H1 (cell line): ENCODE results near the gene MOCS1. TPM values are rescaled to one million over a fixed set of nuclear protein-coding genes. Genes with fewer than 3 reads are reported as not detected.

ENCODE experiments used
- CTCF ChIA-PET: fragments of 300-600 bp; sonication (Branson Sonifier 250); formaldehyde crosslinking; loops from one replicate; lab custom pipeline; 2021; ENCODE audit not compliant: partially characterized antibody; lab: Charles Lee
- POLR2A ChIA-PET: fragments of 300-600 bp; sonication (Branson Sonifier 250); formaldehyde crosslinking; loops from one replicate; lab custom pipeline; 2021; ENCODE audit warnings: inconsistent platforms; ENCODE audit not compliant: partially characterized antibody; lab: Charles Lee
- DNase-seq, 2 experiments: peaks; one replicate each; pipeline versions ENCODE4 v3.0.0 to v3.0.0-alpha.2; 2010 to 2022; ENCODE audit warnings: low spot score in 2 of 2, low read depth in 1 of 2, mixed read lengths in 1 of 2
- FAIRE-seq: peaks from 2 replicates; lab custom pipeline; 2011; peaks lifted over from hg19 to GRCh38; lab: Jason Lieb, UNC
- H2AFZ ChIP-seq: 2 replicates; pipeline ENCODE4 v1.8.1; 2012; ENCODE audit warnings: low read length, inconsistent platforms
- H2AK5ac ChIP-seq: 2 replicates; pipeline ENCODE4 v1.6.1; 2013; ENCODE audit warnings: low read depth, low read length
- H2BK120ac ChIP-seq: replicated peaks from 2 replicates; pipeline ENCODE3; 2013; ENCODE audit warnings: low read depth, low read length, inconsistent platforms
- H2BK12ac ChIP-seq: 2 replicates; pipeline ENCODE4 v1.6.1; 2013; ENCODE audit warnings: low read depth, low read length
- H2BK15ac ChIP-seq: 2 replicates; pipeline ENCODE4 v1.6.1; 2013; ENCODE audit warnings: low read length
- H2BK20ac ChIP-seq: 2 replicates; pipeline ENCODE4 v1.6.1; 2013; ENCODE audit warnings: low read length
- H2BK5ac ChIP-seq: 2 replicates; pipeline ENCODE4 v1.6.1; 2013; ENCODE audit warnings: low read depth, low read length
- H3K14ac ChIP-seq: 2 replicates; pipeline ENCODE4 v1.6.1; 2013; ENCODE audit warnings: inconsistent platforms; ENCODE audit not compliant: insufficient read length
- H3K18ac ChIP-seq: 2 replicates; pipeline ENCODE4 v1.6.1; 2013; ENCODE audit warnings: low read length; ENCODE audit errors: extremely low read depth
- H3K23ac ChIP-seq: 2 replicates; pipeline ENCODE4 v1.6.1; 2013; ENCODE audit warnings: inconsistent platforms; ENCODE audit not compliant: insufficient read length
- H3K23me2 ChIP-seq: 2 replicates; pipeline ENCODE4 v1.6.1; 2013; ENCODE audit warnings: low read depth, low read length
- H3K27ac ChIP-seq: 2 replicates; pipeline ENCODE4 v1.6.1; 2011; ENCODE audit warnings: low read depth, low read length, inconsistent platforms
- H3K27me3 ChIP-seq, 4 experiments: replicated peaks in 1 of 4; 1 replicate in 1 of 4; 2 replicates in 3 of 4; pipeline versions ENCODE4 v1.6.1 to v1.8.1; 2011 to 2013; ENCODE audit warnings: low read length in 3 of 4, mild to moderate bottlenecking in 3 of 4, inconsistent platforms in 2 of 4, mixed read lengths in 2 of 4, moderate library complexity in 1 of 4; ENCODE audit not compliant: control insufficient read depth in 3 of 4, insufficient read depth in 3 of 4; ENCODE audit errors: extremely low read depth in 1 of 4
- H3K36me3 ChIP-seq, 4 experiments: 2 replicates each; pipeline versions ENCODE4 v1.6.1 to v1.8.1; 2011 to 2013; ENCODE audit warnings: mild to moderate bottlenecking in 4 of 4, low read length in 3 of 4, moderate library complexity in 2 of 4, control low read depth in 1 of 4, inconsistent platforms in 1 of 4; ENCODE audit not compliant: insufficient read depth in 4 of 4, control insufficient read depth in 2 of 4
- H3K4ac ChIP-seq: replicated peaks from 2 replicates; pipeline ENCODE3; 2013; ENCODE audit warnings: low read length, low read depth, mixed read lengths, inconsistent platforms; ENCODE audit not compliant: insufficient read length
- H3K4me1 ChIP-seq, 4 experiments: replicated peaks in 1 of 4; 1 replicate in 1 of 4; 2 replicates in 3 of 4; pipeline versions ENCODE4 v1.6.1 to v1.8.1; 2011 to 2013; ENCODE audit warnings: low read length in 3 of 4, inconsistent platforms in 2 of 4, mixed read lengths in 1 of 4; ENCODE audit not compliant: insufficient read depth in 4 of 4, control insufficient read depth in 3 of 4
- H3K4me2 ChIP-seq, 2 experiments: 2 replicates each; pipeline versions ENCODE4 v1.6.1 to v1.8.1; 2011 to 2013; ENCODE audit warnings: low read depth in 2 of 2, low read length in 2 of 2, control low read depth in 1 of 2, inconsistent platforms in 1 of 2, mild to moderate bottlenecking in 1 of 2; ENCODE audit not compliant: insufficient read depth in 1 of 2
- H3K4me3 ChIP-seq, 4 experiments: fragments of 200-600, 300-600 bp in 1 of 4; sonication (generic), shearing (Covaris generic), sonication (Bioruptor Twin) in 1 of 4; 2 replicates each; pipeline versions ENCODE4 v1.5.1 to v1.8.1; 2011 to 2016; ENCODE audit warnings: low read length in 4 of 4, low read depth in 3 of 4, control low read depth in 2 of 4, inconsistent platforms in 2 of 4, mild to moderate bottlenecking in 2 of 4, mixed read lengths in 1 of 4, moderate library complexity in 1 of 4; ENCODE audit not compliant: insufficient read depth in 2 of 4; ENCODE audit errors: extremely low read depth in 1 of 4
- H3K56ac ChIP-seq: replicated peaks from 2 replicates; pipeline ENCODE3; 2013; ENCODE audit warnings: low read depth, mild to moderate bottlenecking, mixed read lengths, low read length, inconsistent platforms; ENCODE audit not compliant: insufficient read length
- H3K79me1 ChIP-seq: 2 replicates; pipeline ENCODE4 v1.6.1; 2013; ENCODE audit warnings: low read depth, low read length, control low read depth
- H3K79me2 ChIP-seq, 2 experiments: 2 replicates each; pipeline versions ENCODE4 v1.6.1 to v1.8.1; 2012 to 2013; ENCODE audit warnings: low read length in 2 of 2, mild to moderate bottlenecking in 2 of 2, inconsistent platforms in 1 of 2; ENCODE audit not compliant: insufficient read depth in 2 of 2, control insufficient read depth in 1 of 2
- H3K9ac ChIP-seq, 4 experiments: replicated peaks in 1 of 4; 1 replicate in 1 of 4; 2 replicates in 3 of 4; pipeline versions ENCODE4 v1.6.1 to v1.8.1; 2011 to 2013; ENCODE audit warnings: low read depth in 3 of 4, low read length in 3 of 4, control low read depth in 2 of 4, mild to moderate bottlenecking in 2 of 4, moderate library complexity in 2 of 4, inconsistent platforms in 1 of 4; ENCODE audit errors: extremely low read depth in 1 of 4
- H3K9me3 ChIP-seq, 2 experiments: 2 replicates each; pipeline versions ENCODE4 v1.6.1 to v1.8.1; 2012 to 2013; ENCODE audit warnings: mild to moderate bottlenecking in 2 of 2, moderate library complexity in 2 of 2, control low read depth in 1 of 2, inconsistent platforms in 1 of 2, low read depth in 1 of 2, low read length in 1 of 2, mixed read lengths in 1 of 2; ENCODE audit not compliant: insufficient read depth in 2 of 2
- H4K20me1 ChIP-seq, 2 experiments: replicated peaks in 1 of 2; 2 replicates each; pipeline versions ENCODE3 to v1.8.1; 2011 to 2013; ENCODE audit warnings: inconsistent platforms in 2 of 2, low read length in 2 of 2, mild to moderate bottlenecking in 1 of 2; ENCODE audit not compliant: insufficient read depth in 2 of 2, control insufficient read depth in 1 of 2
- H4K5ac ChIP-seq: 2 replicates; pipeline ENCODE4 v1.6.1; 2013; ENCODE audit warnings: low read length, low read depth, mixed read lengths, inconsistent platforms; ENCODE audit not compliant: insufficient read length
- H4K8ac ChIP-seq: 2 replicates; pipeline ENCODE4 v1.8.0; 2013; ENCODE audit warnings: mild to moderate bottlenecking, moderate library complexity, low read length, inconsistent platforms; ENCODE audit not compliant: insufficient read depth; ENCODE audit errors: extremely low read depth
- H4K91ac ChIP-seq: replicated peaks from 2 replicates; pipeline ENCODE3; 2013; ENCODE audit warnings: low read length, mixed read lengths, inconsistent platforms; ENCODE audit not compliant: insufficient read length
- BACH1 ChIP-seq: IDR thresholded peaks from 2 replicates; pipeline ENCODE4 v1.6.1; 2012; ENCODE audit warnings: low read length, improper control_type of control experiment
- BCL11A ChIP-seq, 2 experiments: IDR thresholded peaks; one replicate each; pipeline ENCODE4 v1.6.1; 2011; ENCODE audit warnings: low read depth in 2 of 2, low read length in 2 of 2, mild to moderate bottlenecking in 2 of 2
- BRCA1 ChIP-seq: IDR thresholded peaks from 2 replicates; pipeline ENCODE4 v1.6.1; 2012; ENCODE audit warnings: low read depth, low read length, improper control_type of control experiment
- EP300 ChIP-seq, 2 experiments: IDR thresholded peaks; 1 replicate in 1 of 2; 2 replicates in 1 of 2; pipeline ENCODE4 v1.6.1; 2011 to 2012; ENCODE audit warnings: low read depth in 2 of 2, low read length in 2 of 2, mild to moderate bottlenecking in 2 of 2, borderline replicate concordance in 1 of 2, inconsistent platforms in 1 of 2, moderate library complexity in 1 of 2
- HDAC2 ChIP-seq, 2 experiments: fragments of 300-600 bp in 1 of 2; sonication (generic) in 1 of 2; IDR thresholded peaks; 2 replicates each; pipeline ENCODE4 v1.6.1; 2011 to 2012; ENCODE audit warnings: low read depth in 2 of 2, low read length in 2 of 2, mild to moderate bottlenecking in 2 of 2, moderate library complexity in 2 of 2, borderline replicate concordance in 1 of 2, inconsistent platforms in 1 of 2
- RAD21 ChIP-seq, 2 experiments: IDR thresholded peaks in 1 of 2; conservative IDR thresholded peaks in 1 of 2; 2 replicates each; pipeline ENCODE4 v1.6.1; 2011; ENCODE audit warnings: low read depth in 2 of 2, low read length in 2 of 2, improper control_type of control experiment in 1 of 2, inconsistent platforms in 1 of 2, mild to moderate bottlenecking in 1 of 2, moderate library complexity in 1 of 2
- RBBP5 ChIP-seq: IDR thresholded peaks from 2 replicates; pipeline ENCODE4 v1.7.1; 2012; ENCODE audit warnings: low read depth, mild to moderate bottlenecking, inconsistent platforms, low read length, moderate library complexity, borderline replicate concordance
- RNF2 ChIP-seq: fragments of 200-900, 300-1000 bp; sonication (generic); IDR thresholded peaks from 2 replicates; pipeline ENCODE4 v1.7.1; 2016; ENCODE audit warnings: borderline replicate concordance, low read depth, mild to moderate bottlenecking, antibody characterized with exemption, low read length; ENCODE audit not compliant: poor library complexity, severe bottlenecking; ENCODE audit errors: missing control alignments
- RXRA ChIP-seq: IDR thresholded peaks from 2 replicates; pipeline ENCODE4 v1.6.1; 2011; ENCODE audit warnings: low read depth, mild to moderate bottlenecking, low read length, moderate library complexity; ENCODE audit not compliant: insufficient read depth
- SP1 ChIP-seq: IDR thresholded peaks from 2 replicates; pipeline ENCODE4 v1.6.1; 2011; ENCODE audit warnings: low read depth, low read length
- SUZ12 ChIP-seq: fragments of 200-600 bp; sonication (generic); IDR thresholded peaks from 2 replicates; pipeline ENCODE4 v1.6.1; 2012; ENCODE audit warnings: mild to moderate bottlenecking, inconsistent platforms, low read length, moderate library complexity, mixed read lengths
- TBP ChIP-seq: IDR thresholded peaks from 2 replicates; pipeline ENCODE4 v1.6.1; 2011; ENCODE audit warnings: low read depth, low read length, improper control_type of control experiment
- TCF12 ChIP-seq: IDR thresholded peaks from 2 replicates; pipeline ENCODE4 v1.6.1; 2011; ENCODE audit warnings: low read depth, mild to moderate bottlenecking, low read length
- YY1 ChIP-seq: IDR thresholded peaks from 2 replicates; pipeline ENCODE4 v1.6.1; 2011; ENCODE audit warnings: low read depth, mild to moderate bottlenecking, low read length
- WGBS, 2 experiments: shearing (Covaris generic) in 1 of 2; methylation state at CpG; one replicate each; pipeline versions ENCODE4 v1.1.6 to v1.1.7; 2013 to 2015; ENCODE audit warnings: low lambda C conversion rate in 2 of 2, mixed read lengths in 2 of 2, inconsistent platforms in 1 of 2, low coverage in 1 of 2, missing lambda C conversion rate in 1 of 2; ENCODE audit not compliant: insufficient replicate concordance in 2 of 2, insufficient coverage in 1 of 2, insufficient read length in 1 of 2; ENCODE audit errors: extremely low coverage in 1 of 2, missing lambda C conversion rate in 1 of 2; 5-methylcytosine and 5-hydroxymethylcytosine counted together
- polyA plus RNA-seq, 7 experiments: library from polyadenylated mRNA; depleted of rRNA in 3 of 7; stranded (reverse) in 5 of 7; unstranded in 2 of 7; fragments of >200 nt in 5 of 7; fragments of 200-250 nt in 2 of 7; gene quantifications; 1 replicate in 5 of 7; 2 replicates in 1 of 7; 4 replicates in 1 of 7; pipeline versions ENCODE4 v1.2.1 to v1.2.3, GENCODE V29; 2011 to 2013; ENCODE audit warnings: missing spikeins in 2 of 7, mixed read lengths in 2 of 7
- total RNA-seq: library from RNA; stranded (reverse); fragmentation: NEBNext Ultra II Directional; extraction: Animal tissue kit (Norgen Biotek cat#: 25700); gene quantifications from 2 replicates; pipeline ENCODE4 v1.2.1, GENCODE V29; 2021

The MOCS1 gene
- total and polyA plus RNA-seq, 2 of the 8 experiments (the other 6 are each of a cell fraction or from before 2014, with no cell fraction given) = 13.4 to 19.7 TPM

DNA sequence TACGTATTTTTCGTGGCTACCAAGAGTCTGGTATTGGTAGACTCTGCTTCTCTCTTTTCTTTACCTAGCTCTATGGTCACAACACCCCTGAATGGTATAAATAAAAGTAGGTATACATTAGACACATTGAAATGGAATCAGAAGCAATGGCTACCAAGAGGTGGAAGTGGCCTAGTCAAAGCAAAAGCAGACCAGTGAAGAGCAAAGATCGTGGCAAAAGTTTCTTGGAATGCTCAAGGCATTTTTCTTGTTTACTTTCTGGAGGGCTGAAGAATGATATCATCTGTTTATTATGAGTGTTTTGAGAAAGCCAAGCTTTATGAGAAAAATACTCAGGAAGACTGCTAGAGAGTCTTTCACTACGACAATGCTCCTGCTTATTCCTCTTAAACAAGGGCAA lies 28.6 kb upstream of the MOCS1 start:
- no peak overlapping the region for H4K8ac ChIP-seq
- H3K4me1 ChIP-seq = no peaks in the 10 kb centered on the region
- DNase-seq = no peak
- H2AFZ ChIP-seq = no peak overlapping the region
- H3K23me2 ChIP-seq = no peaks in the 10 kb centered on the region
- H3K14ac ChIP-seq = no peak overlapping the region
- H3K36me3 ChIP-seq = no peaks in the 10 kb centered on the region
- no peak overlapping the region for H4K91ac ChIP-seq
- ChIA-PET POLR2A (no interaction called here), CTCF (interaction anchor here (1.0 kb wide), 1 partner anchor 19 kb away, joined by 3 read pairs; no protein-coding TSS in a partner anchor)
- H2BK20ac ChIP-seq = no peak overlapping the region
- H3K27me3 ChIP-seq = peaks cover 0 to 2% (median 0%) of the 10 kb centered on the region in 4 experiments; a peak in 1 of 7 replicates
- no peak overlapping the region for H3K4me2 ChIP-seq
- H3K27ac ChIP-seq = no peak overlapping the region
- no peak overlapping the region for H2BK5ac ChIP-seq
- no peaks in the 10 kb centered on the region for H4K20me1 ChIP-seq
- H2BK15ac ChIP-seq = no peak overlapping the region
- H3K9ac ChIP-seq = no peak overlapping the region
- H3K79me2 ChIP-seq = no peaks in the 10 kb centered on the region
- no peak overlapping the region for H2AK5ac ChIP-seq
- no peak for TF ChIP-seq SP1
- TF ChIP-seq HDAC2 (IDR thresholded peaks at IDR 0.05; ENCODE audit: borderline replicate concordance in 1 of 2, low read depth in 2 of 2, low read length in 2 of 2) = no peak
- no peak for TF ChIP-seq RXRA
- no peak for TF ChIP-seq TBP
- TF ChIP-seq SUZ12 = no peak
- no peak for TF ChIP-seq TCF12
- TF ChIP-seq BACH1 = no peak
- no peak for TF ChIP-seq YY1
- no peak for TF ChIP-seq RBBP5
- no peak for TF ChIP-seq BCL11A (IDR thresholded peaks at IDR 0.05; ENCODE audit: low read depth in 2 of 2, low read length in 2 of 2)
- no peak for TF ChIP-seq EP300 (IDR thresholded peaks at IDR 0.05; ENCODE audit: borderline replicate concordance in 1 of 2, low read depth in 2 of 2, low read length in 2 of 2)
- no peak for TF ChIP-seq BRCA1
- no peak for TF ChIP-seq RAD21 (IDR thresholded peaks at IDR 0.05 in 1 of 2, conservative IDR thresholded peaks at IDR 0.05 in 1 of 2; ENCODE audit: low read depth in 2 of 2, low read length in 2 of 2)
- no peak for TF ChIP-seq RNF2
- TF ChIP-seq, all 59 proteins: peak for 0
- Histone ChIP-seq H3K18ac (no peak overlapping the region), H3K23ac (no peak overlapping the region), H3K79me1 (no peaks in the 10 kb centered on the region), H2BK120ac (no peak overlapping the region), H3K4ac (no peak overlapping the region), H3K9me3 (no peaks in the 10 kb centered on the region), H4K5ac (no peak overlapping the region), H3K56ac (no peak overlapping the region), H2BK12ac (no peak overlapping the region), H3K4me3 (no peak overlapping the region)
- FAIRE-seq = no peak
- 91% methylated on average over 4 of the region's 4 CpGs; no CpG with 5 or more reads in 1 of the 2 experiments for WGBS, 2 experiments
